H9 (cell line): ENCODE measurements around the gene PCSK6. TPM values are rescaled to one million over a fixed set of nuclear protein-coding genes. Genes with fewer than 3 reads are reported as not detected.

ENCODE experiments used
- DNase-seq: peaks from one replicate; pipeline ENCODE4 v3.0.0-alpha.2; 2017
- H2AFZ ChIP-seq: one replicate; pipeline ENCODE4 v1.6.1; 2013; ENCODE audit warnings: mild to moderate bottlenecking, low read length, control low read depth, moderate library complexity
- H2AK5ac ChIP-seq: 2 replicates; pipeline ENCODE4 v1.6.1; 2013; ENCODE audit warnings: low read length, control low read depth, mixed read lengths; ENCODE audit not compliant: insufficient read length
- H2BK120ac ChIP-seq: one replicate; pipeline ENCODE4 v1.6.1; 2013; ENCODE audit warnings: low read depth, mild to moderate bottlenecking, low read length, control low read depth, inconsistent platforms; ENCODE audit not compliant: poor library complexity, severe bottlenecking
- H2BK12ac ChIP-seq: 2 replicates; pipeline ENCODE4 v1.6.1; 2013; ENCODE audit warnings: low read length, control low read depth, mixed read lengths, low read depth; ENCODE audit not compliant: insufficient read length
- H2BK15ac ChIP-seq: 2 replicates; pipeline ENCODE4 v1.6.1; 2013; ENCODE audit warnings: low read depth, low read length, control low read depth
- H2BK20ac ChIP-seq: one replicate; pipeline ENCODE4 v1.6.1; 2013; ENCODE audit warnings: low read depth, mild to moderate bottlenecking, low read length, control low read depth, inconsistent platforms; ENCODE audit not compliant: poor library complexity, severe bottlenecking
- H2BK5ac ChIP-seq: 2 replicates; pipeline ENCODE4 v1.6.1; 2013; ENCODE audit warnings: low read length, control low read depth, mixed read lengths; ENCODE audit not compliant: insufficient read length
- H3K14ac ChIP-seq: 2 replicates; pipeline ENCODE4 v1.6.1; 2013; ENCODE audit warnings: low read length, control low read depth; ENCODE audit not compliant: insufficient read depth
- H3K18ac ChIP-seq: 2 replicates; pipeline ENCODE4 v1.6.1; 2013; ENCODE audit warnings: low read depth, mild to moderate bottlenecking, mixed read lengths, low read length, control low read depth; ENCODE audit not compliant: insufficient read length
- H3K23ac ChIP-seq: 2 replicates; pipeline ENCODE4 v1.6.1; 2013; ENCODE audit warnings: low read length, control low read depth, mixed read lengths, low read depth; ENCODE audit not compliant: insufficient read length
- H3K23me2 ChIP-seq: 2 replicates; pipeline ENCODE4 v1.6.1; 2013; ENCODE audit warnings: low read depth, mild to moderate bottlenecking, mixed read lengths, low read length, control low read depth; ENCODE audit not compliant: insufficient read length, poor library complexity, severe bottlenecking
- H3K27ac ChIP-seq: 2 replicates; pipeline ENCODE4 v1.5.1; 2013; ENCODE audit warnings: low read length, control low read depth, mixed read lengths, low read depth; ENCODE audit not compliant: insufficient read length
- H3K27me3 ChIP-seq: 2 replicates; pipeline ENCODE4 v1.6.1; 2013; ENCODE audit warnings: low read length, control low read depth, inconsistent platforms; ENCODE audit not compliant: insufficient read depth
- H3K4ac ChIP-seq: 2 replicates; pipeline ENCODE4 v1.6.1; 2013; ENCODE audit warnings: low read depth, mild to moderate bottlenecking, control low read depth, inconsistent platforms, low read length, moderate library complexity
- H3K4me1 ChIP-seq: 2 replicates; pipeline ENCODE4 v1.6.1; 2013; ENCODE audit warnings: low read length, control low read depth, inconsistent platforms; ENCODE audit not compliant: insufficient read depth
- H3K4me2 ChIP-seq: 2 replicates; pipeline ENCODE4 v1.6.1; 2013; ENCODE audit warnings: low read length, control low read depth, mixed read lengths; ENCODE audit not compliant: insufficient read length, insufficient read depth
- H3K56ac ChIP-seq: 2 replicates; pipeline ENCODE4 v1.6.1; 2013; ENCODE audit warnings: low read depth, mild to moderate bottlenecking, mixed read lengths, low read length, control low read depth; ENCODE audit not compliant: insufficient read length
- H3K79me1 ChIP-seq: 2 replicates; pipeline ENCODE4 v1.6.1; 2013; ENCODE audit warnings: low read depth, mild to moderate bottlenecking, moderate library complexity, low read length, control low read depth, inconsistent platforms; ENCODE audit not compliant: insufficient read depth, poor library complexity, severe bottlenecking
- H3K79me2 ChIP-seq: 2 replicates; pipeline ENCODE4 v1.6.1; 2013; ENCODE audit warnings: low read length, control low read depth, inconsistent platforms; ENCODE audit not compliant: insufficient read depth
- H3K9ac ChIP-seq: 2 replicates; pipeline ENCODE4 v1.6.1; 2013; ENCODE audit warnings: low read length, control low read depth, mixed read lengths; ENCODE audit not compliant: insufficient read length; ENCODE audit errors: extremely low read depth
- H3K9me3 ChIP-seq: one replicate; pipeline ENCODE4 v1.6.1; 2013; ENCODE audit warnings: low read depth, low read length, inconsistent platforms; ENCODE audit not compliant: control insufficient read depth
- H3T11ph ChIP-seq: one replicate; pipeline ENCODE4 v1.6.1; 2013; ENCODE audit warnings: mild to moderate bottlenecking, low read length, control low read depth, inconsistent platforms
- H4K20me1 ChIP-seq: one replicate; pipeline ENCODE4 v1.6.1; 2013; ENCODE audit not compliant: control insufficient read depth, insufficient read length, insufficient read depth
- H4K5ac ChIP-seq: 2 replicates; pipeline ENCODE4 v1.6.1; 2013; ENCODE audit warnings: low read depth, mild to moderate bottlenecking, mixed read lengths, low read length, control low read depth; ENCODE audit not compliant: insufficient read length
- H4K8ac ChIP-seq: replicated peaks from 2 replicates; pipeline ENCODE4 v1.6.1; 2013; ENCODE audit warnings: low read length, control low read depth, mixed read lengths, low read depth; ENCODE audit not compliant: insufficient read length
- H4K91ac ChIP-seq: 2 replicates; pipeline ENCODE4 v1.6.1; 2013; ENCODE audit warnings: low read depth, mild to moderate bottlenecking, moderate library complexity, mixed read lengths, low read length, control low read depth; ENCODE audit not compliant: insufficient read length
- H3K27ac Mint-ChIP-seq, 3 experiments: 2 replicates in 2 of 3; 3 replicates in 1 of 3; pipeline ENCODE4 v1.8.0; 2020 to 2021; ENCODE audit warnings: mixed read lengths in 3 of 3, mild to moderate bottlenecking in 1 of 3, moderate library complexity in 1 of 3
- H3K27me3 Mint-ChIP-seq: 2 replicates; pipeline ENCODE4 v1.8.0; 2021; ENCODE audit warnings: low read depth, mild to moderate bottlenecking, moderate library complexity, mixed read lengths
- H3K36me3 Mint-ChIP-seq, 3 experiments: 2 replicates in 2 of 3; 3 replicates in 1 of 3; pipeline ENCODE4 v1.8.0; 2020 to 2021; ENCODE audit warnings: low read depth in 3 of 3, mixed read lengths in 3 of 3; ENCODE audit not compliant: insufficient read depth in 1 of 3
- H3K4me1 Mint-ChIP-seq, 2 experiments: 2 replicates each; pipeline ENCODE4 v1.8.0; 2020; ENCODE audit warnings: mixed read lengths in 2 of 2
- H3K4me3 Mint-ChIP-seq, 2 experiments: 2 replicates in 1 of 2; 3 replicates in 1 of 2; pipeline ENCODE4 v1.8.0; 2020 to 2021; ENCODE audit warnings: mild to moderate bottlenecking in 2 of 2, mixed read lengths in 2 of 2, moderate library complexity in 1 of 2
- H3K9me3 Mint-ChIP-seq, 2 experiments: 2 replicates in 1 of 2; 3 replicates in 1 of 2; pipeline ENCODE4 v1.8.0; 2020; ENCODE audit warnings: mild to moderate bottlenecking in 2 of 2, mixed read lengths in 2 of 2, moderate library complexity in 1 of 2
- CTCF ChIP-seq: fragments of 200-600 bp; sonication (generic); conservative IDR thresholded peaks from 3 replicates; pipeline ENCODE4 v1.8.0; 2021; ENCODE audit warnings: antibody characterized with exemption, mild to moderate bottlenecking
- WGBS: extraction: QIAGEN DNeasy Blood & Tissue Kit; methylation state at CpG from one replicate; pipeline ENCODE4 v1.1.7; 2013; ENCODE audit warnings: missing lambda C conversion rate, low lambda C conversion rate, mixed read lengths; ENCODE audit not compliant: insufficient read length; ENCODE audit errors: extremely low coverage; 5-methylcytosine and 5-hydroxymethylcytosine counted together
- total RNA-seq: library from RNA; stranded (reverse); gene quantifications from 2 replicates; pipeline ENCODE4 v1.2.1, GENCODE V29; 2021

PCSK6 gene
- total RNA-seq, 1 experiment from 2014 or later = 4.0 TPM

GRCh38 chr15:101378171-101378755, 111.2 kb downstream of the PCSK6 start:
- Histone ChIP-seq H2BK120ac (no peak overlapping the region), H2BK15ac (no peak overlapping the region; the same call in 1 of the 2 replicates), H2BK12ac (no peak overlapping the region), H4K5ac (no peak overlapping the region), H3K27me3 (no peaks in the 10 kb centered on the region), H3K4me2 (no peak overlapping the region), H3K18ac (no peak overlapping the region), H3K23ac (no peak overlapping the region), H2AFZ (no peak overlapping the region), H3K56ac (no peak overlapping the region), H3K27ac (no peak overlapping the region), H2BK20ac (no peak overlapping the region), H3K14ac (no peak overlapping the region), H2BK5ac (no peak overlapping the region), H3K79me2 (no peaks in the 10 kb centered on the region), H3K79me1 (no peaks in the 10 kb centered on the region), H3K4ac (no peak overlapping the region), H3K23me2 (no peaks in the 10 kb centered on the region), H3K9me3 (no peaks in the 10 kb centered on the region), H4K91ac (no peak overlapping the region), H2AK5ac (no peak overlapping the region), H3K9ac (no peak overlapping the region), H4K8ac (no peak overlapping the region), H3K4me1 (peaks cover under 1% of the 10 kb centered on the region; the same call in 1 of the 2 replicates), H3T11ph (no peak overlapping the region), H4K20me1 (no peaks in the 10 kb centered on the region)
- H3K27me3 Mint-ChIP-seq = peaks cover 3% of the 10 kb centered on the region; the same call in 1 of the 2 replicates
- no peak overlapping the region for H3K4me3 Mint-ChIP-seq
- no CpG with 5 or more reads among the region's 10 CpGs for WGBS
- H3K4me1 Mint-ChIP-seq = peaks cover 11 to 12% of the 10 kb centered on the region in 2 experiments
- no peak for DNase-seq
- peak overlapping the region in 2 of 3 experiments; percentile 27 to 68; a peak in 2 of 7 replicates for H3K27ac Mint-ChIP-seq
- TF ChIP-seq CTCF = no peak
- H3K36me3 Mint-ChIP-seq = no peaks in the 10 kb centered on the region; a peak in 1 of 7 replicates
- H3K9me3 Mint-ChIP-seq = no peaks in the 10 kb centered on the region
